ENCODE data around the gene KLHL29. TPM values are rescaled to one million over a fixed set of nuclear protein-coding genes. Genes with fewer than 3 reads are reported as not detected.

Gene KLHL29
- total RNA-seq, 1 experiment from 2014 or later, result 2.4 TPM

GRCh38 chr2:23363831-23364230, 21.1 kb upstream of the KLHL29 start:
- Mint-ChIP-seq H3K4me3 (no peak overlapping the region), H3K36me3 (ENCODE audit: insufficient read depth in 1 of 3, low read depth in 3 of 3) (no peaks in the 10 kb centered on the region), H3K4me1 (peaks cover 5 to 19% of the 10 kb centered on the region in 2 experiments), H3K27ac (no peak overlapping the region), H3K27me3 (ENCODE audit: low read depth) (peaks cover 29% of the 10 kb centered on the region), H3K9me3 (peaks cover 0 to 3% of the 10 kb centered on the region in 2 experiments; a peak in 1 of 5 replicates)
- Histone ChIP-seq H2BK120ac (ENCODE audit: low read depth, low read length, poor library complexity, severe bottlenecking) (no peak overlapping the region), H3K23me2 (ENCODE audit: insufficient read length, low read depth, low read length, poor library complexity, severe bottlenecking) (no peaks in the 10 kb centered on the region), H2BK12ac (ENCODE audit: insufficient read length, low read depth, low read length) (no peak overlapping the region), H3K9ac (ENCODE audit: extremely low read depth, insufficient read length, low read length) (no peak overlapping the region), H3K56ac (ENCODE audit: insufficient read length, low read depth, low read length) (no peak overlapping the region), H3T11ph (ENCODE audit: low read length) (no peak overlapping the region), H2BK5ac (ENCODE audit: insufficient read length, low read length) (no peak overlapping the region), H4K8ac (replicated peaks; ENCODE audit: insufficient read length, low read depth, low read length) (no peak overlapping the region), H3K79me1 (ENCODE audit: insufficient read depth, low read depth, low read length, poor library complexity, severe bottlenecking) (no peaks in the 10 kb centered on the region), H3K23ac (ENCODE audit: insufficient read length, low read depth, low read length) (no peak overlapping the region), H3K27ac (ENCODE audit: insufficient read length, low read depth, low read length) (no peak overlapping the region), H3K9me3 (ENCODE audit: control insufficient read depth, low read depth, low read length) (no peaks in the 10 kb centered on the region), H4K20me1 (ENCODE audit: control insufficient read depth, insufficient read depth, insufficient read length) (no peaks in the 10 kb centered on the region), H3K18ac (ENCODE audit: insufficient read length, low read depth, low read length) (no peak overlapping the region), H2AFZ (ENCODE audit: low read length) (no peak overlapping the region), H2BK15ac (ENCODE audit: low read depth, low read length) (no peak overlapping the region), H3K79me2 (ENCODE audit: insufficient read depth, low read length) (no peaks in the 10 kb centered on the region), H2BK20ac (ENCODE audit: low read depth, low read length, poor library complexity, severe bottlenecking) (no peak overlapping the region), H3K4me1 (ENCODE audit: insufficient read depth, low read length) (no peaks in the 10 kb centered on the region), H3K27me3 (ENCODE audit: insufficient read depth, low read length) (no peaks in the 10 kb centered on the region; the same call in 1 of the 2 replicates), H3K14ac (ENCODE audit: insufficient read depth, low read length) (no peak overlapping the region), H3K4me2 (ENCODE audit: insufficient read depth, insufficient read length, low read length) (no peak overlapping the region), H2AK5ac (ENCODE audit: insufficient read length, low read length) (no peak overlapping the region), H4K91ac (ENCODE audit: insufficient read length, low read depth, low read length) (no peak overlapping the region), H3K4ac (ENCODE audit: low read depth, low read length) (no peak overlapping the region), H4K5ac (ENCODE audit: insufficient read length, low read depth, low read length) (no peak overlapping the region)
- no peak for TF ChIP-seq CTCF (conservative IDR thresholded peaks at IDR 0.05)
- DNase-seq, result no peak
- WGBS (ENCODE audit: extremely low coverage, insufficient read length, low lambda C conversion rate), result no CpG with 5 or more reads among the region's 1 CpG
